ENCODE measurements around the gene ARHGAP26.

- TF ChIP-seq, protein P1, sequence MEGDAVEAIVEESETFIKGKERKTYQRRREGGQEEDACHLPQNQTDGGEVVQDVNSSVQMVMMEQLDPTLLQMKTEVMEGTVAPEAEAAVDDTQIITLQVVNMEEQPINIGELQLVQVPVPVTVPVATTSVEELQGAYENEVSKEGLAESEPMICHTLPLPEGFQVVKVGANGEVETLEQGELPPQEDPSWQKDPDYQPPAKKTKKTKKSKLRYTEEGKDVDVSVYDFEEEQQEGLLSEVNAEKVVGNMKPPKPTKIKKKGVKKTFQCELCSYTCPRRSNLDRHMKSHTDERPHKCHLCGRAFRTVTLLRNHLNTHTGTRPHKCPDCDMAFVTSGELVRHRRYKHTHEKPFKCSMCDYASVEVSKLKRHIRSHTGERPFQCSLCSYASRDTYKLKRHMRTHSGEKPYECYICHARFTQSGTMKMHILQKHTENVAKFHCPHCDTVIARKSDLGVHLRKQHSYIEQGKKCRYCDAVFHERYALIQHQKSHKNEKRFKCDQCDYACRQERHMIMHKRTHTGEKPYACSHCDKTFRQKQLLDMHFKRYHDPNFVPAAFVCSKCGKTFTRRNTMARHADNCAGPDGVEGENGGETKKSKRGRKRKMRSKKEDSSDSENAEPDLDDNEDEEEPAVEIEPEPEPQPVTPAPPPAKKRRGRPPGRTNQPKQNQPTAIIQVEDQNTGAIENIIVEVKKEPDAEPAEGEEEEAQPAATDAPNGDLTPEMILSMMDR (IDR thresholded peaks at IDR 0.05): no peak
- no peak for TF ChIP-seq POLR2A (IDR thresholded peaks at IDR 0.05)
Measured at GRCh38 chr5:143176048-143176447, 405.9 kb downstream of the ARHGAP26 start.
